DMS53 treated with DMSO at 0.1 percent for 48 hours (cell line): ENCODE results near the gene SUPT3H.

Experiments used
- DNase-seq: peaks from one replicate; lab custom pipeline; 2025; ENCODE audit not compliant: unreplicated experiment; lab: John Stamatoyannopoulos, UW

Gene SUPT3H

GRCh38 chr6:45129051-45129450 lies 248.7 kb downstream of the SUPT3H start:
- DNase-seq: no peak

GRCh38 chr6:45127185-45127584 lies 250.5 kb downstream of the SUPT3H start:
- DNase-seq: no peak

- DNase-seq: no peak
These were observed 251.7 kb downstream of the SUPT3H start for GRCh38 chr6:45126033-45126432.

- no peak for DNase-seq
These were observed 254.7 kb downstream of the SUPT3H start for GRCh38 chr6:45123023-45123422.

- DNase-seq: no peak
These were observed 259.0 kb downstream of the SUPT3H start for GRCh38 chr6:45118754-45119153.

- no peak for DNase-seq
These were observed 260.9 kb downstream of the SUPT3H start for GRCh38 chr6:45116714-45117410.

- DNase-seq: no peak
These were observed 262.0 kb downstream of the SUPT3H start for GRCh38 chr6:45115696-45116095.

GRCh38 chr6:45112711-45113110 lies 265.0 kb downstream of the SUPT3H start:
- no peak for DNase-seq

GRCh38 chr6:45109551-45109950 lies 268.2 kb downstream of the SUPT3H start:
- DNase-seq: no peak

GRCh38 chr6:45105170-45105820 lies 272.4 kb downstream of the SUPT3H start:
- DNase-seq: no peak

GRCh38 chr6:45104429-45104828 lies 273.3 kb downstream of the SUPT3H start:
- no peak for DNase-seq

- DNase-seq: no peak
These were observed 279.5 kb downstream of the SUPT3H start for GRCh38 chr6:45098256-45098655.

- no peak for DNase-seq
These were observed 282.9 kb downstream of the SUPT3H start for GRCh38 chr6:45094831-45095230.

GRCh38 chr6:45092135-45092534 lies 285.6 kb downstream of the SUPT3H start:
- no peak for DNase-seq

- DNase-seq: no peak
These were observed 291.2 kb downstream of the SUPT3H start for GRCh38 chr6:45086360-45087084.

- no peak for DNase-seq
These were observed 293.5 kb downstream of the SUPT3H start for GRCh38 chr6:45084257-45084656.

GRCh38 chr6:45082091-45082490 lies 295.6 kb downstream of the SUPT3H start:
- DNase-seq: no peak

- no peak for DNase-seq
These were observed 296.1 kb downstream of the SUPT3H start for GRCh38 chr6:45081634-45082033.

GRCh38 chr6:45078432-45078831 lies 299.3 kb downstream of the SUPT3H start:
- DNase-seq: no peak

- no peak for DNase-seq
These were observed 301.4 kb downstream of the SUPT3H start for GRCh38 chr6:45076217-45076930.

- DNase-seq: no peak
These were observed 302.5 kb downstream of the SUPT3H start for GRCh38 chr6:45075246-45075645.
